Kidney (tissue), 14 donors: ENCODE data around the gene JAZF1. TPM values are rescaled to one million over a fixed set of nuclear protein-coding genes. Genes with fewer than 3 reads are reported as not detected.
"Not testable (repeated sequence)": the region's sequence is repeated elsewhere in the genome, so short reads cannot be mapped to it uniquely, and the experiment has no call there.

Source experiments
- DNase-seq, 5 donors: peaks; one replicate each; pipeline ENCODE4 v3.0.0-alpha.2; 2013 to 2020
- FAIRE-seq: peaks from 2 replicates; lab custom pipeline; 2012; peaks lifted over from hg19 to GRCh38; lab: Jason Lieb, UNC
- H3K27ac ChIP-seq, 2 donors: one replicate each; pipeline ENCODE4 v1.7.0; 2013; ENCODE audit warnings: low read depth in 2 of 2, low read length in 2 of 2, inconsistent platforms in 1 of 2
- H3K27me3 ChIP-seq: one replicate; pipeline ENCODE4 v1.7.1; 2013; ENCODE audit warnings: low read length, inconsistent platforms; ENCODE audit not compliant: control insufficient read depth, insufficient read depth
- H3K36me3 ChIP-seq, 3 donors: one replicate each; pipeline versions ENCODE4 v1.7.0 to v1.7.1; 2013; ENCODE audit warnings: low read length in 3 of 3, control low read depth in 1 of 3, inconsistent platforms in 1 of 3; ENCODE audit not compliant: insufficient read depth in 3 of 3, control insufficient read depth in 2 of 3
- H3K4me1 ChIP-seq, 3 donors: one replicate each; pipeline versions ENCODE4 v1.7.0 to v1.7.1; 2013; ENCODE audit warnings: low read length in 3 of 3, inconsistent platforms in 1 of 3, low read depth in 1 of 3; ENCODE audit not compliant: control insufficient read depth in 2 of 3, insufficient read depth in 2 of 3
- H3K4me3 ChIP-seq, 3 donors: one replicate each; pipeline versions ENCODE4 v1.7.0 to v1.8.1; 2013; ENCODE audit warnings: low read length in 3 of 3, control low read depth in 1 of 3, inconsistent platforms in 1 of 3
- H3K9ac ChIP-seq, 3 donors: one replicate each; pipeline versions ENCODE4 v1.7.0 to v1.7.1; 2013; ENCODE audit warnings: low read length in 3 of 3, control low read depth in 1 of 3, inconsistent platforms in 1 of 3
- H3K9me3 ChIP-seq, 3 donors: one replicate each; pipeline versions ENCODE4 v1.7.0 to v1.7.1; 2013; ENCODE audit warnings: low read length in 3 of 3, control low read depth in 1 of 3, inconsistent platforms in 1 of 3; ENCODE audit not compliant: control insufficient read depth in 2 of 3, insufficient read depth in 1 of 3
- intact Hi-C: fragments of 100-400 bp; cut with DNase I; formaldehyde crosslinking; loops from one replicate; pipeline ENCODE4 v1.11.1; 2022
- polyA plus RNA-seq: library from polyadenylated mRNA; stranded (reverse); fragments of 350-450 nt; fragmentation: Illumina TruSeq; extraction: RNeasy Lipid Tissue Mini Kit (QIAGEN cat#74804); gene quantifications from one replicate; pipeline ENCODE4 v1.2.3, GENCODE V29; 2014; ENCODE audit warnings: low read depth, low replicate concordance; ENCODE audit not compliant: insufficient read depth
- total RNA-seq: library from RNA; stranded (reverse); fragmentation: NEBNext Ultra II Directional; extraction: Animal tissue kit (Norgen Biotek cat#: 25700); gene quantifications from one replicate; pipeline ENCODE4 v1.2.1, GENCODE V29; 2021
- TF ChIP-seq, protein P1 (sequence below): IDR thresholded peaks from 3 replicates; pipeline ENCODE4 v1.5.1; 2012; ENCODE audit warnings: mild to moderate bottlenecking, moderate library complexity, borderline replicate concordance; ENCODE audit not compliant: insufficient read depth; ENCODE audit errors: extremely low read depth
- donor health status: control.
- donor health status: control.
- donor health status: control.
- donor health status: control.
- donor health status: control.
- donor health status: DM: yes; HTN: yes; CAD: no.
- donor health status: Normal renal cell carcinoma (clear cell type).

Gene JAZF1
- total and polyA plus RNA-seq, 2 donors from 2014 or later: 5.7 to 13.1 TPM

DNA sequence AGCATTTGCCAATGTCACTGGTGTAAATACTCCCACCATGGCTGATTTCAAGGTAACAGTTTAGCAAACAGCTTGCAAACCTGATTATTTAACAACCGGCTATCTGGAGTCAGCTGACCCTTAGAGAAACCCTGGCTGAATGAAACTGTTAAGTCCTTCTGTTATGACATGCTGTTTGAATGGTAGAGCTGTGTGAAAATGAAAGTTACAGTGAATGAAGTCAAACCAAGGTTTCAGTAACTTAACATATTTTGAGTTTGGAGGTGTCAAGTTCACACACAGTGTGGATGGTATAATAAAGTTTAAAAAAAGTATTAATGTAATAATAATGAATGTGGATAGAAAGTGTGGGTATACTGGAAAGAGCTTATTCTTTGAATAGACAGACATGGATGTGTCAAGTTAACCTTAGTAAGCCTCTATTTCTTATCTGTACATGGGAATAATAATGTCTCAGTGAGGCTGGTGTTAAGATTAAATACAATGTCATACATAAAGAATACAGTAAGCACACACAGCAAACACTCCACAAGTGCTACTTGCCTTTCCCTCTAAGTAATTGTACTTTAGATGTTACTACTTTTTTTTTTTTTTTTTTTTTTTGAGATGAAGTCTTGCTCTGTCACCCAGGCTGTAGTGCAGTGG, 290.3 kb downstream of the JAZF1 start:
- intact Hi-C loops: no loop called here
- H3K27ac ChIP-seq: no peak overlapping the region
- DNase-seq (no peak), FAIRE-seq (no peak)
- no peaks in the 10 kb centered on the region for H3K9me3 ChIP-seq
- no peak overlapping the region for H3K4me3 ChIP-seq
- TF ChIP-seq, protein P1, sequence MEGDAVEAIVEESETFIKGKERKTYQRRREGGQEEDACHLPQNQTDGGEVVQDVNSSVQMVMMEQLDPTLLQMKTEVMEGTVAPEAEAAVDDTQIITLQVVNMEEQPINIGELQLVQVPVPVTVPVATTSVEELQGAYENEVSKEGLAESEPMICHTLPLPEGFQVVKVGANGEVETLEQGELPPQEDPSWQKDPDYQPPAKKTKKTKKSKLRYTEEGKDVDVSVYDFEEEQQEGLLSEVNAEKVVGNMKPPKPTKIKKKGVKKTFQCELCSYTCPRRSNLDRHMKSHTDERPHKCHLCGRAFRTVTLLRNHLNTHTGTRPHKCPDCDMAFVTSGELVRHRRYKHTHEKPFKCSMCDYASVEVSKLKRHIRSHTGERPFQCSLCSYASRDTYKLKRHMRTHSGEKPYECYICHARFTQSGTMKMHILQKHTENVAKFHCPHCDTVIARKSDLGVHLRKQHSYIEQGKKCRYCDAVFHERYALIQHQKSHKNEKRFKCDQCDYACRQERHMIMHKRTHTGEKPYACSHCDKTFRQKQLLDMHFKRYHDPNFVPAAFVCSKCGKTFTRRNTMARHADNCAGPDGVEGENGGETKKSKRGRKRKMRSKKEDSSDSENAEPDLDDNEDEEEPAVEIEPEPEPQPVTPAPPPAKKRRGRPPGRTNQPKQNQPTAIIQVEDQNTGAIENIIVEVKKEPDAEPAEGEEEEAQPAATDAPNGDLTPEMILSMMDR: no peak
- H3K27me3 ChIP-seq: no peaks in the 10 kb centered on the region
- no peaks in the 10 kb centered on the region for H3K36me3 ChIP-seq
- H3K4me1 ChIP-seq: no peaks in the 10 kb centered on the region
- H3K9ac ChIP-seq: no peak overlapping the region

DNA sequence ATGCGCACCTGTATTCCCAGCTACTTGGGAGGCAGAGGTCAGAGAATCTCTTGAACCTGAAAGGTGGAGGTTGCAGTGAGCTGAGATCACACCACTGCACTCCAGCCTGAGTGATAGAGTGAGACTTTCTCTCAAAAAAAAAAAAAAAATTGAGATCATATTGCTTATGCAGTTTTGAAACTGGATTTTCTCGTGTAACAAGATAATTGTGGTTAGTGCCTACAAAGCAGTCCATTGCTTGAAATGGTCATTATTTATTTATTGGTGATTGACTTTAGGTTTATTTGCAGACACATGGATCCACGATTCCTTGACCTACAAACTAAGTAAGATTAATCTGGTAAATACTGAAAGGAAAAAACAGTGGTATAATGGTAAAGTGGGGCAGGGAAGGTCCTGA, 290.8 kb downstream of the JAZF1 start:
- no peak overlapping the region for H3K27ac ChIP-seq
- TF ChIP-seq, protein P1: no peak
- no peaks in the 10 kb centered on the region for H3K9me3 ChIP-seq
- no peaks in the 10 kb centered on the region for H3K27me3 ChIP-seq
- no peak overlapping the region for H3K9ac ChIP-seq
- H3K36me3 ChIP-seq: no peaks in the 10 kb centered on the region
- FAIRE-seq (no peak), DNase-seq (no peak)
- H3K4me3 ChIP-seq: no peak overlapping the region
- no peaks in the 10 kb centered on the region for H3K4me1 ChIP-seq
- intact Hi-C loops: no loop called here

DNA sequence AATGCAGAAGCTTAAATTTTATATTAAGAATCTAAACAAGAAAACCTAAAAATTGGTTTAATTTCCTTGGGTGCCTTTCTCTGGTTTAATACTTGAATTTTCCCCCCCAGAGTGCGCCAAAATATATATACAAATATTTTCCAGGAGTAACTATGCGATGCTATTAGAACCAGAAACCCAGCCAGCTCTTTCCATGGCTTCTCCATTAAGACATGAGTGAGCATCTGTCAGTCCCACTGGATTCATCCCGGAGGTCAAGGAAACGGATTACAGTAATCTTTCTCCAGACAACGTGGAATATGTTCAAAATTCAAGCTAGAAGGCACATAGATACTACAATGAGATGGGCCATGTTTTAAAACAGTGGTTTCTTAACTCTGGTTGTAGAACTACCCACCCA, 291.9 kb downstream of the JAZF1 start:
- no peak overlapping the region for H3K9ac ChIP-seq
- TF ChIP-seq, protein P1: no peak
- intact Hi-C loops: no loop called here
- no peaks in the 10 kb centered on the region for H3K27me3 ChIP-seq
- FAIRE-seq (no peak), DNase-seq (no peak)
- peaks cover 0 to under 1% (median 0%) of the 10 kb centered on the region in 3 donors for H3K4me1 ChIP-seq
- no peak overlapping the region for H3K4me3 ChIP-seq
- H3K9me3 ChIP-seq: no peaks in the 10 kb centered on the region
- H3K36me3 ChIP-seq: no peaks in the 10 kb centered on the region
- H3K27ac ChIP-seq: no peak overlapping the region

DNA sequence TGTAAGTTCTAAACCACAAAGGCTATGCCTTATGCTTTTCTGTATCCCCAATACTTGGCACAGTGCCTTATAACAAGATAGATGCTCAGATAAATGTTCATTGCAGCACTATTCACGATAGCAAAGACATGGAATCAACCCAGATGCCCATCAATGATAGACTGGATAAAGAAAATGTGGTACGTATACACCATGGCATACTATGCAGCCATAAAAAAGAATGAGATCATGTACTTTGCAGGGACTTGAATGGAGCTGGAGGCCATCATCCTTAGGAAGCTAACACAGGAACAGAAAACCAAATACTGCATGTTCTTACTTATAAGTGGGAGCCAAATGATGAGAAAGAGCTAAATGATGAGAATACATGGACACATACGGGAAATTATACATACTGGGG, 293.9 kb downstream of the JAZF1 start:
- FAIRE-seq, H3K27me3 ChIP-seq, H3K9ac ChIP-seq, H3K27ac ChIP-seq, H3K9me3 ChIP-seq, H3K4me3 ChIP-seq, H3K4me1 ChIP-seq, H3K36me3 ChIP-seq, DNase-seq, intact Hi-C loops: not testable (repeated sequence)
